Measurements from ENCODE around the gene DHRS1. TPM values are rescaled to one million over a fixed set of nuclear protein-coding genes. Genes with fewer than 3 reads are reported as not detected.

DHRS1 gene
- total RNA-seq, 1 experiment from 2014 or later = 34.7 TPM

DNA sequence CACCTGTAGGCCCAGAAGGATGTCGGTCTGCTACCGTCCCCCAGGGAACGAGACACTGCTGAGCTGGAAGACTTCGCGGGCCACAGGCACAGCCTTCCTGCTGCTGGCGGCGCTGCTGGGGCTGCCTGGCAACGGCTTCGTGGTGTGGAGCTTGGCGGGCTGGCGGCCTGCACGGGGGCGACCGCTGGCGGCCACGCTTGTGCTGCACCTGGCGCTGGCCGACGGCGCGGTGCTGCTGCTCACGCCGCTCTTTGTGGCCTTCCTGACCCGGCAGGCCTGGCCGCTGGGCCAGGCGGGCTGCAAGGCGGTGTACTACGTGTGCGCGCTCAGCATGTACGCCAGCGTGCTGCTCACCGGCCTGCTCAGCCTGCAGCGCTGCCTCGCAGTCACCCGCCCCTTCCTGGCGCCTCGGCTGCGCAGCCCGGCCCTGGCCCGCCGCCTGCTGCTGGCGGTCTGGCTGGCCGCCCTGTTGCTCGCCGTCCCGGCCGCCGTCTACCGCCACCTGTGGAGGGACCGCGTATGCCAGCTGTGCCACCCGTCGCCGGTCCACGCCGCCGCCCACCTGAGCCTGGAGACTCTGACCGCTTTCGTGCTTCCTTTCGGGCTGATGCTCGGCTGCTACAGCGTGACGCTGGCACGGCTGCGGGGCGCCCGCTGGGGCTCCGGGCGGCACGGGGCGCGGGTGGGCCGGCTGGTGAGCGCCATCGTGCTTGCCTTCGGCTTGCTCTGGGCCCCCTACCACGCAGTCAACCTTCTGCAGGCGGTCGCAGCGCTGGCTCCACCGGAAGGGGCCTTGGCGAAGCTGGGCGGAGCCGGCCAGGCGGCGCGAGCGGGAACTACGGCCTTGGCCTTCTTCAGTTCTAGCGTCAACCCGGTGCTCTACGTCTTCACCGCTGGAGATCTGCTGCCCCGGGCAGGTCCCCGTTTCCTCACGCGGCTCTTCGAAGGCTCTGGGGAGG lies 11.3 kb upstream of the DHRS1 start, which contains the start of gene LTB4R:
LTB4R (plus strand) TSS at position 857 of the 959 bp plus-strand sequence. CDS start 4,150 bp downstream, outside the sequence.
- no peak within 1 kb of the TSS for H3K27ac ChIP-seq (ENCODE audit: low read depth, low read length)
- no peaks in the 10 kb centered on the region for H4K20me1 ChIP-seq (ENCODE audit: insufficient read depth)
- no peak within 1 kb of the TSS for H3K4me3 ChIP-seq (replicated peaks in 1 of 2; ENCODE audit: low read depth in 1 of 2, low read length in 2 of 2)
- no peaks in the 10 kb centered on the region for H3K9me2 ChIP-seq (ENCODE audit: insufficient read depth)
- DNase-seq (ENCODE audit: low read depth, low spot score) (no peak), ATAC-seq (no peak)
- H3K9me3 ChIP-seq (ENCODE audit: control insufficient read depth in 1 of 2, insufficient read depth in 1 of 2, low read depth in 1 of 2, low read length in 2 of 2) = no peaks in the 10 kb centered on the region
- H3K36me3 ChIP-seq (ENCODE audit: control insufficient read depth in 1 of 2, insufficient read depth in 2 of 2, low read length in 2 of 2) = peaks cover 5 to 10% of the 10 kb centered on the region in 2 experiments; a peak in 3 of 4 replicates
- no peaks in the 10 kb centered on the region for H3K27me3 ChIP-seq (ENCODE audit: insufficient read depth, low read length)
- RAD21 ChIA-PET (ENCODE audit: low non-redundant PET in 1 of 2, low total read pairs in 2 of 2, uncharacterized antibody in 2 of 2, unreplicated experiment in 2 of 2) = no interaction called here
- H3K4me1 ChIP-seq (ENCODE audit: control insufficient read depth in 1 of 2, insufficient read depth in 2 of 2, low read length in 2 of 2) = peaks cover 7 to 18% of the 10 kb centered on the region in 2 experiments
- no peak within 1 kb of the TSS for H2AFZ ChIP-seq (ENCODE audit: low read depth, low read length, poor library complexity, severe bottlenecking)
- no peak within 1 kb of the TSS for H3K9ac ChIP-seq (ENCODE audit: low read length)
- CTCF ChIA-PET = no interaction called here
- POLR2A ChIA-PET = no interaction called here
- no peak for TF ChIP-seq SRF (IDR thresholded peaks at IDR 0.05; ENCODE audit: low read depth)
- TF ChIP-seq SIN3A (IDR thresholded peaks at IDR 0.05; ENCODE audit: low read depth) = no peak
- H3K4me2 ChIP-seq (ENCODE audit: low read length) = no peak within 1 kb of the TSS
- no TSS peak for BruUV-seq (replicated peaks)
- intact Hi-C loops (cut with micrococcal nuclease) = no loop called here
- H3K79me2 ChIP-seq (ENCODE audit: insufficient read depth, low read length) = no peaks in the 10 kb centered on the region

DNA sequence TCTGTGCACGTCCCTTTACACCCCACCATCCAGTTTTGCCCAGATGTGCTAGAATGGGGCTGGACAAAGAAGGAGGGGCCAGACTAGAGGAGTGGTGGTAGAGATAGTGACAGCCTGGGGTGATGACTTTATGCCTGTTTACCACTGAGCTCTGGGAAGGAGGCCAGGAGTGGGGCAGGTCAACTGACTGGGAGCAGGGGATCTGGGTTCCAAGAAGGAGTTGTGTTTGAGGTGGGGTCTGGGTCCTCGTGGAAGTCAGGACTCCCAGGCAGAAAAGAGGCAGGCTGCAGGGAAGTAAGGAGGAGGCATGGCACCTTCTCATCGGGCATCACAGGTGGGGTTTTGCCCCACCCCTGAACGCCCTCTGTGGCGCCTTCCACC lies 10.7 kb upstream of the DHRS1 start:
- CTCF ChIA-PET = no interaction called here
- H4K20me1 ChIP-seq (ENCODE audit: insufficient read depth) = no peaks in the 10 kb centered on the region
- no peaks in the 10 kb centered on the region for H3K9me2 ChIP-seq (ENCODE audit: insufficient read depth)
- DNase-seq (ENCODE audit: low read depth, low spot score) (no peak), ATAC-seq (no peak)
- no peaks in the 10 kb centered on the region for H3K9me3 ChIP-seq (ENCODE audit: control insufficient read depth in 1 of 2, insufficient read depth in 1 of 2, low read depth in 1 of 2, low read length in 2 of 2)
- intact Hi-C loops (cut with micrococcal nuclease) = no loop called here
- no peaks in the 10 kb centered on the region for H3K79me2 ChIP-seq (ENCODE audit: insufficient read depth, low read length)
- no TSS peak for BruUV-seq (replicated peaks)
- peaks cover 10 to 15% of the 10 kb centered on the region in 2 experiments; a peak in 3 of 4 replicates for H3K36me3 ChIP-seq (ENCODE audit: control insufficient read depth in 1 of 2, insufficient read depth in 2 of 2, low read length in 2 of 2)
- H3K4me3 ChIP-seq (replicated peaks in 1 of 2; ENCODE audit: low read depth in 1 of 2, low read length in 2 of 2) = no peak overlapping the region
- RAD21 ChIA-PET (ENCODE audit: low non-redundant PET in 1 of 2, low total read pairs in 2 of 2, uncharacterized antibody in 2 of 2, unreplicated experiment in 2 of 2) = no interaction called here
- H3K27ac ChIP-seq (ENCODE audit: low read depth, low read length) = no peak overlapping the region
- POLR2A ChIA-PET = no interaction called here
- TF ChIP-seq JUND (IDR thresholded peaks at IDR 0.05) (no peak), EZH2phosphoT487 (IDR thresholded peaks at IDR 0.05; ENCODE audit: borderline replicate concordance) (no peak), SIN3A (IDR thresholded peaks at IDR 0.05; ENCODE audit: low read depth) (no peak), CBX3 (IDR thresholded peaks at IDR 0.05; ENCODE audit: low read depth) (no peak), ZFX (IDR thresholded peaks at IDR 0.05) (no peak)
- TF ChIP-seq, protein P1, sequence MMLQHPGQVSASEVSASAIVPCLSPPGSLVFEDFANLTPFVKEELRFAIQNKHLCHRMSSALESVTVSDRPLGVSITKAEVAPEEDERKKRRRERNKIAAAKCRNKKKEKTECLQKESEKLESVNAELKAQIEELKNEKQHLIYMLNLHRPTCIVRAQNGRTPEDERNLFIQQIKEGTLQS (IDR thresholded peaks at IDR 0.05) = no peak
- TF ChIP-seq, protein P2, sequence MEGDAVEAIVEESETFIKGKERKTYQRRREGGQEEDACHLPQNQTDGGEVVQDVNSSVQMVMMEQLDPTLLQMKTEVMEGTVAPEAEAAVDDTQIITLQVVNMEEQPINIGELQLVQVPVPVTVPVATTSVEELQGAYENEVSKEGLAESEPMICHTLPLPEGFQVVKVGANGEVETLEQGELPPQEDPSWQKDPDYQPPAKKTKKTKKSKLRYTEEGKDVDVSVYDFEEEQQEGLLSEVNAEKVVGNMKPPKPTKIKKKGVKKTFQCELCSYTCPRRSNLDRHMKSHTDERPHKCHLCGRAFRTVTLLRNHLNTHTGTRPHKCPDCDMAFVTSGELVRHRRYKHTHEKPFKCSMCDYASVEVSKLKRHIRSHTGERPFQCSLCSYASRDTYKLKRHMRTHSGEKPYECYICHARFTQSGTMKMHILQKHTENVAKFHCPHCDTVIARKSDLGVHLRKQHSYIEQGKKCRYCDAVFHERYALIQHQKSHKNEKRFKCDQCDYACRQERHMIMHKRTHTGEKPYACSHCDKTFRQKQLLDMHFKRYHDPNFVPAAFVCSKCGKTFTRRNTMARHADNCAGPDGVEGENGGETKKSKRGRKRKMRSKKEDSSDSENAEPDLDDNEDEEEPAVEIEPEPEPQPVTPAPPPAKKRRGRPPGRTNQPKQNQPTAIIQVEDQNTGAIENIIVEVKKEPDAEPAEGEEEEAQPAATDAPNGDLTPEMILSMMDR (IDR thresholded peaks at IDR 0.05 in 2 of 3, conservative IDR thresholded peaks at IDR 0.05 in 1 of 3; ENCODE audit: borderline replicate concordance in 1 of 3, insufficient read depth in 1 of 3, low read depth in 2 of 3, low read length in 2 of 3) = no peak
- no peak overlapping the region for H3K4me2 ChIP-seq (ENCODE audit: low read length)
- H2AFZ ChIP-seq (ENCODE audit: low read depth, low read length, poor library complexity, severe bottlenecking) = no peak overlapping the region
- H3K4me1 ChIP-seq (ENCODE audit: control insufficient read depth in 1 of 2, insufficient read depth in 2 of 2, low read length in 2 of 2) = peaks cover 7 to 16% of the 10 kb centered on the region in 2 experiments
- H3K27me3 ChIP-seq (ENCODE audit: insufficient read depth, low read length) = no peaks in the 10 kb centered on the region
- no peak overlapping the region for H3K9ac ChIP-seq (ENCODE audit: low read length)

Data from HCT116 (cell line).